22Rv1 (cell line): Measurements from ENCODE around the gene C1orf35.

Experiments
- ZFX ChIP-seq: fragments of 450-650 bp; IDR thresholded peaks from 2 replicates; pipeline ENCODE4 v1.6.1; 2017; ENCODE audit warnings: antibody characterized with exemption, borderline replicate concordance
- TF ChIP-seq, protein P1 (sequence below): fragments of 450-650 bp; IDR thresholded peaks from 2 replicates; pipeline ENCODE4 v1.5.1; 2017; ENCODE audit warnings: mild to moderate bottlenecking

- TF ChIP-seq, protein P1, sequence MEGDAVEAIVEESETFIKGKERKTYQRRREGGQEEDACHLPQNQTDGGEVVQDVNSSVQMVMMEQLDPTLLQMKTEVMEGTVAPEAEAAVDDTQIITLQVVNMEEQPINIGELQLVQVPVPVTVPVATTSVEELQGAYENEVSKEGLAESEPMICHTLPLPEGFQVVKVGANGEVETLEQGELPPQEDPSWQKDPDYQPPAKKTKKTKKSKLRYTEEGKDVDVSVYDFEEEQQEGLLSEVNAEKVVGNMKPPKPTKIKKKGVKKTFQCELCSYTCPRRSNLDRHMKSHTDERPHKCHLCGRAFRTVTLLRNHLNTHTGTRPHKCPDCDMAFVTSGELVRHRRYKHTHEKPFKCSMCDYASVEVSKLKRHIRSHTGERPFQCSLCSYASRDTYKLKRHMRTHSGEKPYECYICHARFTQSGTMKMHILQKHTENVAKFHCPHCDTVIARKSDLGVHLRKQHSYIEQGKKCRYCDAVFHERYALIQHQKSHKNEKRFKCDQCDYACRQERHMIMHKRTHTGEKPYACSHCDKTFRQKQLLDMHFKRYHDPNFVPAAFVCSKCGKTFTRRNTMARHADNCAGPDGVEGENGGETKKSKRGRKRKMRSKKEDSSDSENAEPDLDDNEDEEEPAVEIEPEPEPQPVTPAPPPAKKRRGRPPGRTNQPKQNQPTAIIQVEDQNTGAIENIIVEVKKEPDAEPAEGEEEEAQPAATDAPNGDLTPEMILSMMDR = no peak
- no peak for TF ChIP-seq ZFX
These were observed 41.6 kb downstream of the C1orf35 start for GRCh38 chr1:228061411-228062084.
